Activated naive CD8-positive, alpha-beta T cell treated with anti-CD3 and anti-CD28 coated beads for 36 hours (primary cell): ENCODE data around the gene MSH4. TPM values are rescaled to one million over a fixed set of nuclear protein-coding genes. Genes with fewer than 3 reads are reported as not detected.

Experiments used
- DNase-seq: peaks from one replicate; pipeline ENCODE4 v3.0.0; 2021
- H3K27ac Mint-ChIP-seq: one replicate; pipeline ENCODE4 v1.8.0; 2022; ENCODE audit warnings: mild to moderate bottlenecking, moderate library complexity, mixed read lengths
- H3K27me3 Mint-ChIP-seq: one replicate; pipeline ENCODE4 v1.8.0; 2022; ENCODE audit warnings: mild to moderate bottlenecking, mixed read lengths
- H3K36me3 Mint-ChIP-seq: one replicate; pipeline ENCODE4 v1.8.0; 2021; ENCODE audit warnings: mild to moderate bottlenecking, mixed read lengths
- H3K4me1 Mint-ChIP-seq: one replicate; pipeline ENCODE4 v1.8.0; 2021; ENCODE audit warnings: mixed read lengths
- H3K4me3 Mint-ChIP-seq: one replicate; pipeline ENCODE4 v1.8.0; 2022; ENCODE audit warnings: mild to moderate bottlenecking, moderate library complexity, mixed read lengths
- H3K9me3 Mint-ChIP-seq: one replicate; pipeline ENCODE4 v1.8.0; 2022; ENCODE audit warnings: mixed read lengths
- total RNA-seq, 2 experiments: library from RNA; stranded (reverse); gene quantifications; one replicate each; pipeline ENCODE4 v1.2.3, GENCODE V29; 2021

Gene MSH4
- total RNA-seq, 2 experiments from 2014 or later: 0.22 to 0.35 TPM

GRCh38 chr1:75836528-75837100 lies 39.9 kb downstream of the MSH4 start:
- DNase-seq: no peak
- Mint-ChIP-seq H3K4me1 (no peaks in the 10 kb centered on the region), H3K9me3 (peaks cover 17% of the 10 kb centered on the region)

GRCh38 chr1:75838079-75838478 lies 41.4 kb downstream of the MSH4 start:
- H3K27me3 Mint-ChIP-seq: no peaks in the 10 kb centered on the region
- H3K4me1 Mint-ChIP-seq: no peaks in the 10 kb centered on the region
- no peaks in the 10 kb centered on the region for H3K36me3 Mint-ChIP-seq
- H3K4me3 Mint-ChIP-seq: no peak overlapping the region
- no peak overlapping the region for H3K27ac Mint-ChIP-seq
- no peak for DNase-seq
- peaks cover 9% of the 10 kb centered on the region for H3K9me3 Mint-ChIP-seq

More at GRCh38 chr1:75836528-75837100, 39.9 kb downstream of the MSH4 start:
- Mint-ChIP-seq H3K4me3 (no peak overlapping the region), H3K27me3 (no peaks in the 10 kb centered on the region), H3K36me3 (no peaks in the 10 kb centered on the region), H3K27ac (no peak overlapping the region)

GRCh38 chr1:75841421-75841820 lies 44.7 kb downstream of the MSH4 start:
- Mint-ChIP-seq H3K27ac (no peak overlapping the region), H3K9me3 (no peaks in the 10 kb centered on the region), H3K4me3 (no peak overlapping the region), H3K36me3 (no peaks in the 10 kb centered on the region), H3K4me1 (no peaks in the 10 kb centered on the region), H3K27me3 (no peaks in the 10 kb centered on the region)
- DNase-seq: no peak

- Mint-ChIP-seq H3K4me1 (no peaks in the 10 kb centered on the region), H3K27me3 (no peaks in the 10 kb centered on the region), H3K36me3 (no peaks in the 10 kb centered on the region), H3K27ac (no peak overlapping the region), H3K9me3 (no peaks in the 10 kb centered on the region), H3K4me3 (no peak overlapping the region)
- DNase-seq: no peak
Observed at GRCh38 chr1:75845576-75845975, 48.9 kb downstream of the MSH4 start.

GRCh38 chr1:75855010-75855409 lies 58.3 kb downstream of the MSH4 start:
- Mint-ChIP-seq H3K27me3 (no peaks in the 10 kb centered on the region), H3K27ac (no peak overlapping the region), H3K4me3 (no peak overlapping the region), H3K36me3 (no peaks in the 10 kb centered on the region), H3K9me3 (no peaks in the 10 kb centered on the region), H3K4me1 (no peaks in the 10 kb centered on the region)
- no peak for DNase-seq

GRCh38 chr1:75855734-75856133 lies 59.1 kb downstream of the MSH4 start:
- Mint-ChIP-seq H3K27me3 (no peaks in the 10 kb centered on the region), H3K9me3 (no peaks in the 10 kb centered on the region), H3K36me3 (no peaks in the 10 kb centered on the region), H3K4me3 (no peak overlapping the region), H3K4me1 (no peaks in the 10 kb centered on the region), H3K27ac (no peak overlapping the region)
- no peak for DNase-seq

- Mint-ChIP-seq H3K4me1 (no peaks in the 10 kb centered on the region), H3K36me3 (no peaks in the 10 kb centered on the region), H3K9me3 (no peaks in the 10 kb centered on the region), H3K4me3 (no peak overlapping the region), H3K27me3 (peaks cover 3% of the 10 kb centered on the region), H3K27ac (no peak overlapping the region)
- DNase-seq: no peak
Observed at GRCh38 chr1:75861831-75862230, 65.1 kb downstream of the MSH4 start.

- H3K4me3 Mint-ChIP-seq: no peak overlapping the region
Observed at GRCh38 chr1:75870951-75871350, 74.3 kb downstream of the MSH4 start.

GRCh38 chr1:75879985-75880384 lies 83.3 kb downstream of the MSH4 start:
- H3K36me3 Mint-ChIP-seq: no peaks in the 10 kb centered on the region
- H3K27ac Mint-ChIP-seq: no peak overlapping the region
- H3K4me1 Mint-ChIP-seq: no peaks in the 10 kb centered on the region
- H3K27me3 Mint-ChIP-seq: no peaks in the 10 kb centered on the region
- no peaks in the 10 kb centered on the region for H3K9me3 Mint-ChIP-seq
- DNase-seq: no peak
- no peak overlapping the region for H3K4me3 Mint-ChIP-seq

More at GRCh38 chr1:75870951-75871350, 74.3 kb downstream of the MSH4 start:
- no peaks in the 10 kb centered on the region for H3K9me3 Mint-ChIP-seq
- H3K27me3 Mint-ChIP-seq: no peaks in the 10 kb centered on the region
- DNase-seq: no peak
- H3K36me3 Mint-ChIP-seq: no peaks in the 10 kb centered on the region
- no peak overlapping the region for H3K27ac Mint-ChIP-seq
- no peaks in the 10 kb centered on the region for H3K4me1 Mint-ChIP-seq

- no peaks in the 10 kb centered on the region for H3K36me3 Mint-ChIP-seq
- H3K9me3 Mint-ChIP-seq: no peaks in the 10 kb centered on the region
- DNase-seq: no peak
- no peaks in the 10 kb centered on the region for H3K27me3 Mint-ChIP-seq
- H3K4me3 Mint-ChIP-seq: no peak overlapping the region
- H3K4me1 Mint-ChIP-seq: no peaks in the 10 kb centered on the region
- H3K27ac Mint-ChIP-seq: no peak overlapping the region
Observed at GRCh38 chr1:75884437-75884836, 87.8 kb downstream of the MSH4 start.

- H3K4me3 Mint-ChIP-seq: no peak overlapping the region
- H3K36me3 Mint-ChIP-seq: no peaks in the 10 kb centered on the region
- no peaks in the 10 kb centered on the region for H3K4me1 Mint-ChIP-seq
- H3K27me3 Mint-ChIP-seq: peaks cover 3% of the 10 kb centered on the region
- no peak overlapping the region for H3K27ac Mint-ChIP-seq
- DNase-seq: no peak
- H3K9me3 Mint-ChIP-seq: no peaks in the 10 kb centered on the region
Observed at GRCh38 chr1:75901371-75901770, 104.7 kb downstream of the MSH4 start.

GRCh38 chr1:75908717-75909152 lies 112.1 kb downstream of the MSH4 start:
- no peak for DNase-seq
- Mint-ChIP-seq H3K27ac (no peak overlapping the region), H3K4me1 (no peaks in the 10 kb centered on the region), H3K4me3 (no peak overlapping the region), H3K9me3 (peaks cover 13% of the 10 kb centered on the region), H3K27me3 (no peaks in the 10 kb centered on the region), H3K36me3 (no peaks in the 10 kb centered on the region)

- Mint-ChIP-seq H3K4me3 (no peak overlapping the region), H3K27ac (no peak overlapping the region), H3K27me3 (peaks cover 3% of the 10 kb centered on the region), H3K9me3 (no peaks in the 10 kb centered on the region), H3K36me3 (no peaks in the 10 kb centered on the region), H3K4me1 (no peaks in the 10 kb centered on the region)
- DNase-seq: no peak
Observed at GRCh38 chr1:75916834-75917233, 120.2 kb downstream of the MSH4 start.

- Mint-ChIP-seq H3K9me3 (no peaks in the 10 kb centered on the region), H3K36me3 (no peaks in the 10 kb centered on the region), H3K27ac (no peak overlapping the region), H3K4me1 (no peaks in the 10 kb centered on the region), H3K27me3 (peaks cover 10% of the 10 kb centered on the region), H3K4me3 (no peak overlapping the region)
- no peak for DNase-seq
Observed at GRCh38 chr1:75922698-75923097, 126.0 kb downstream of the MSH4 start.

- Mint-ChIP-seq H3K9me3 (no peaks in the 10 kb centered on the region), H3K4me1 (no peaks in the 10 kb centered on the region), H3K27me3 (peaks cover 16% of the 10 kb centered on the region), H3K27ac (no peak within 1 kb of the TSS), H3K4me3 (no peak within 1 kb of the TSS), H3K36me3 (no peaks in the 10 kb centered on the region)
- no peak for DNase-seq
Observed at GRCh38 chr1:75932304-75932703, 135.6 kb downstream of the MSH4 start, which contains the start of gene ASB17. Gene ASB17 (minus strand): TSS chr1:75932404. CDS start chr1:75932291, 113 bp downstream.

GRCh38 chr1:75937034-75937433 lies 140.4 kb downstream of the MSH4 start:
- no peak overlapping the region for H3K27ac Mint-ChIP-seq
- no peaks in the 10 kb centered on the region for H3K27me3 Mint-ChIP-seq
- H3K4me3 Mint-ChIP-seq: no peak overlapping the region
- no peaks in the 10 kb centered on the region for H3K36me3 Mint-ChIP-seq
- peaks cover 3% of the 10 kb centered on the region for H3K9me3 Mint-ChIP-seq
- no peak for DNase-seq
- H3K4me1 Mint-ChIP-seq: no peaks in the 10 kb centered on the region
